NAMALWA (cell line): Measurements from ENCODE around the gene SFRP5.

Source experiments
- DNase-seq: peaks from one replicate; pipeline ENCODE4 v3.0.0-alpha.2; 2015; ENCODE audit warnings: low spot score

Gene SFRP5

GRCh38 chr10:97736902-97737769 lies 34.7 kb downstream of the SFRP5 start, which contains the start of gene ZFYVE27:
ZFYVE27 (plus strand) TSS chr10:97737128; CDS start chr10:97738478, 1,350 bp downstream.
- peak; percentile 95 for DNase-seq

- DNase-seq: no peak
These were observed 35.3 kb downstream of the SFRP5 start for GRCh38 chr10:97736403-97736901.

GRCh38 chr10:97734021-97734420 lies 37.8 kb downstream of the SFRP5 start:
- no peak for DNase-seq

- DNase-seq: no peak
These were observed 38.5 kb downstream of the SFRP5 start for GRCh38 chr10:97733256-97733655.

- DNase-seq: no peak
These were observed 39.8 kb downstream of the SFRP5 start for GRCh38 chr10:97732052-97732359.

- DNase-seq: peak; percentile 67
These were observed 40.3 kb downstream of the SFRP5 start for GRCh38 chr10:97731346-97732051.

GRCh38 chr10:97729014-97729413 lies 42.8 kb downstream of the SFRP5 start:
- no peak for DNase-seq

GRCh38 chr10:97726636-97727178 lies 45.1 kb downstream of the SFRP5 start:
- no peak for DNase-seq

- no peak for DNase-seq
These were observed 47.4 kb downstream of the SFRP5 start for GRCh38 chr10:97724341-97724941.

- DNase-seq: no peak
These were observed 48.8 kb downstream of the SFRP5 start for GRCh38 chr10:97723001-97723400.

GRCh38 chr10:97721871-97722780 lies 49.7 kb downstream of the SFRP5 start:
- no peak for DNase-seq

- DNase-seq: no peak
These were observed 52.2 kb downstream of the SFRP5 start for GRCh38 chr10:97719602-97720001.

- no peak for DNase-seq
These were observed 53.1 kb downstream of the SFRP5 start for GRCh38 chr10:97718659-97719142.

GRCh38 chr10:97718178-97718577 lies 53.6 kb downstream of the SFRP5 start:
- DNase-seq: no peak

- no peak for DNase-seq
These were observed 54.2 kb downstream of the SFRP5 start for GRCh38 chr10:97717627-97718026.
